Cardiac muscle cell (in vitro differentiated cells and primary cell): ENCODE data around the gene SLC27A5. TPM values are rescaled to one million over a fixed set of nuclear protein-coding genes. Genes with fewer than 3 reads are reported as not detected.
"Not testable (repeated sequence)": the region's sequence is repeated elsewhere in the genome, so short reads cannot be mapped to it uniquely, and the experiment has no call there.

ENCODE experiments used
- DNase-seq, 2 donors: peaks; one replicate each; pipeline versions ENCODE4 v3.0.0 to v3.0.0-alpha.2; 2010 to 2017; ENCODE audit warnings: low read depth in 1 of 2, low spot score in 1 of 2
- H3K27ac ChIP-seq: fragments of 200-600 bp; sonication (generic); 2 replicates; pipeline ENCODE4 v1.5.1; 2016
- H3K27me3 ChIP-seq: fragments of 200-600 bp; sonication (generic); 2 replicates; pipeline ENCODE4 v1.6.0; 2016; ENCODE audit warnings: control low read depth
- H3K36me3 ChIP-seq: fragments of 200-600 bp; sonication (generic); 2 replicates; pipeline ENCODE4 v1.5.1; 2016; ENCODE audit warnings: control low read depth
- H3K4me1 ChIP-seq: fragments of 200-600 bp; sonication (generic); 2 replicates; pipeline ENCODE4 v1.8.1; 2017; ENCODE audit warnings: low read depth, mild to moderate bottlenecking, mixed run types
- H3K4me3 ChIP-seq: fragments of 200-600 bp; sonication (generic); 2 replicates; pipeline ENCODE4 v1.5.1; 2016; ENCODE audit warnings: mild to moderate bottlenecking
- H3K9me3 ChIP-seq: fragments of 200-600 bp; sonication (generic); 2 replicates; pipeline ENCODE4 v1.5.1; 2017; ENCODE audit warnings: low read depth, mild to moderate bottlenecking, control low read depth
- CTCF ChIP-seq: IDR thresholded peaks from 2 replicates; pipeline ENCODE4 v1.5.1; 2012; ENCODE audit warnings: low read depth, mild to moderate bottlenecking, low read length
- polyA plus RNA-seq: library from polyadenylated mRNA; unstranded; fragments of >200 nt; fragmentation: Nextera tagmentation; extraction: Ambion mirVana; gene quantifications from 2 replicates; pipeline ENCODE4 v1.2.1, GENCODE V29; 2016
- total RNA-seq: library from RNA; depleted of rRNA; stranded (reverse); fragments of >200 nt; gene quantifications from 2 replicates; pipeline ENCODE4 v1.2.3, GENCODE V29; 2016

Gene SLC27A5
- total and polyA plus RNA-seq, 2 experiments from 2014 or later, result 22.5 to 23.9 TPM

GRCh38 chr19:58513694-58514563 lies 2.1 kb upstream of the SLC27A5 start:
- peak; percentile 94 to 95 for DNase-seq
- H3K4me3 ChIP-seq, result peak overlapping the region; percentile 36
- no peaks in the 10 kb centered on the region for H3K27me3 ChIP-seq
- peaks cover 13% of the 10 kb centered on the region for H3K36me3 ChIP-seq
- H3K27ac ChIP-seq, result peak overlapping the region; percentile 63
- H3K4me1 ChIP-seq, result peaks cover 10% of the 10 kb centered on the region
- H3K9me3 ChIP-seq, result no peaks in the 10 kb centered on the region
- peak; percentile 88 for TF ChIP-seq CTCF

- Histone ChIP-seq H3K9me3 (no peaks in the 10 kb centered on the region), H3K4me3 (no peak overlapping the region), H3K4me1 (peaks cover 4% of the 10 kb centered on the region), H3K36me3 (peaks cover 13% of the 10 kb centered on the region), H3K27ac (peak overlapping the region; percentile 63), H3K27me3 (no peaks in the 10 kb centered on the region)
- DNase-seq, result no peak
- no peak for TF ChIP-seq CTCF
Measured at GRCh38 chr19:58513213-58513693, 1.5 kb upstream of the SLC27A5 start.

- H3K27me3 ChIP-seq, result no peaks in the 10 kb centered on the region
- TF ChIP-seq CTCF, result no peak
Measured at GRCh38 chr19:58510084-58510862, 1.5 kb downstream of the SLC27A5 start.

GRCh38 chr19:58509731-58510083 lies 2.1 kb downstream of the SLC27A5 start:
- no peaks in the 10 kb centered on the region for H3K27me3 ChIP-seq
- no peaks in the 10 kb centered on the region for H3K36me3 ChIP-seq
- H3K27ac ChIP-seq, result no peak overlapping the region
- H3K9me3 ChIP-seq, result no peaks in the 10 kb centered on the region
- no peak overlapping the region for H3K4me3 ChIP-seq
- no peak for TF ChIP-seq CTCF
- H3K4me1 ChIP-seq, result no peaks in the 10 kb centered on the region
- DNase-seq, result no peak

More at GRCh38 chr19:58510084-58510862, 1.5 kb downstream of the SLC27A5 start:
- no peaks in the 10 kb centered on the region for H3K9me3 ChIP-seq
- H3K36me3 ChIP-seq, result no peaks in the 10 kb centered on the region
- no peak overlapping the region for H3K4me3 ChIP-seq
- H3K27ac ChIP-seq, result no peak overlapping the region
- no peaks in the 10 kb centered on the region for H3K4me1 ChIP-seq
- DNase-seq, result no peak

- DNase-seq, H3K27me3 ChIP-seq, H3K36me3 ChIP-seq, H3K4me3 ChIP-seq, H3K4me1 ChIP-seq, H3K9me3 ChIP-seq, H3K27ac ChIP-seq: not testable (repeated sequence)
Measured at GRCh38 chr19:58507602-58508223, 4.1 kb downstream of the SLC27A5 start.
